Placental pericyte (primary cell): Measurements from ENCODE around the gene MTURN. TPM values are rescaled to one million over a fixed set of nuclear protein-coding genes. Genes with fewer than 3 reads are reported as not detected.

ENCODE experiments used
- small RNA-seq: library from RNA; depleted of rRNA; stranded (forward); fragments of <200 nt; gene quantifications from one replicate; pipeline ENCODE3, GENCODE V24; 2012; ENCODE audit warnings: low replicate concordance
- total RNA-seq: library from RNA; depleted of rRNA; stranded (reverse); fragments of >200 nt; gene quantifications from 2 replicates; pipeline ENCODE4 v1.2.3, GENCODE V29; 2012

MTURN gene
- total RNA-seq: 5.2 and 7.4 TPM in 2 replicates

DNA sequence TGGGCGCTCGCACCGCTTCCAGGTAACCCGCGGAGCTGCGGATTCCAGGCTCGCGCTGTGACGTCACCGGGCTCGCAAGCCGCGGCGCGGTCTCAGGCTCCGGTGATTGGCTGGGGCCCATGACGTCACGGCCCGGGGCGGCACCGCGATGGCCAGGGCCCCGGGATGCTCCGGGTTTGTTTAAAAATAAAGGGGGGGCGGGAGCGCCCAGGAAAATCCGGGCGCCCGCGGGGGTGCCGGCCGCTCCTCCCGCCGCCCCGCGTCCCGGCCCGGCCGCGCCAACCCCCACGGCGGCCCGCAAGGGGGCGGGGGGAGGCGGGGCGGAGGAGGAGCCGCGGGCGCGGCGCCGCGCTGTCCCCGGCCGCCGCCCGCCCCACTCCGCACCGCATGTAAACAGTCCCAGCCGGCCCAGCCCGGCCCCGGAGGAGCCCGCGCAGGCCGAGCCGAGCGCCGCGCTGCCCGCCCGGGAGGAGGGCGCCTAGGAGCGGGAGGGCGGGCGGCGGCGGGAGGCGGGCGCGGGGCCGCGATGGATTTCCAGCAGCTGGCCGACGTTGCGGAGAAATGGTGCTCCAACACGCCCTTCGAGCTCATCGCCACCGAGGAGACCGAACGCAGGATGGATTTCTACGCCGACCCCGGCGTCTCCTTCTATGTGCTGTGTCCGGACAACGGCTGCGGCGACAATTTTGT is at the start of gene MTURN:
Gene MTURN (plus strand): TSS at position 376 of the 690 bp plus-strand sequence. CDS start 151 bp downstream, at position 527.

Small RNAs within 50 kb of the gene (small RNA-seq; reads per million reads assigned to genes)
- gene RPS27P16: not detected

Other genes with a start within 250 kb of the MTURN start
- gene SCRN1, start 145.2 kb upstream of the MTURN start, total RNA-seq: 90.2 and 122 TPM in 2 replicates
- 48.4 and 61.7 TPM in 2 replicates for gene FKBP14, start 108.3 kb upstream of the MTURN start, total RNA-seq
- gene PLEKHA8, start 106.6 kb upstream of the MTURN start, total RNA-seq: 12.7 and 14.6 TPM in 2 replicates
- 4.4 and 5.2 TPM in 2 replicates for gene ZNRF2, start 149.6 kb downstream of the MTURN start, total RNA-seq